Epidermal melanocyte (primary cell): Measurements from ENCODE around the gene C6orf89.

Source experiments
- DNase-seq: peaks from one replicate; pipeline ENCODE4 v3.0.0; 2011; ENCODE audit warnings: low spot score; ENCODE audit not compliant: insufficient read length

The C6orf89 gene

DNA sequence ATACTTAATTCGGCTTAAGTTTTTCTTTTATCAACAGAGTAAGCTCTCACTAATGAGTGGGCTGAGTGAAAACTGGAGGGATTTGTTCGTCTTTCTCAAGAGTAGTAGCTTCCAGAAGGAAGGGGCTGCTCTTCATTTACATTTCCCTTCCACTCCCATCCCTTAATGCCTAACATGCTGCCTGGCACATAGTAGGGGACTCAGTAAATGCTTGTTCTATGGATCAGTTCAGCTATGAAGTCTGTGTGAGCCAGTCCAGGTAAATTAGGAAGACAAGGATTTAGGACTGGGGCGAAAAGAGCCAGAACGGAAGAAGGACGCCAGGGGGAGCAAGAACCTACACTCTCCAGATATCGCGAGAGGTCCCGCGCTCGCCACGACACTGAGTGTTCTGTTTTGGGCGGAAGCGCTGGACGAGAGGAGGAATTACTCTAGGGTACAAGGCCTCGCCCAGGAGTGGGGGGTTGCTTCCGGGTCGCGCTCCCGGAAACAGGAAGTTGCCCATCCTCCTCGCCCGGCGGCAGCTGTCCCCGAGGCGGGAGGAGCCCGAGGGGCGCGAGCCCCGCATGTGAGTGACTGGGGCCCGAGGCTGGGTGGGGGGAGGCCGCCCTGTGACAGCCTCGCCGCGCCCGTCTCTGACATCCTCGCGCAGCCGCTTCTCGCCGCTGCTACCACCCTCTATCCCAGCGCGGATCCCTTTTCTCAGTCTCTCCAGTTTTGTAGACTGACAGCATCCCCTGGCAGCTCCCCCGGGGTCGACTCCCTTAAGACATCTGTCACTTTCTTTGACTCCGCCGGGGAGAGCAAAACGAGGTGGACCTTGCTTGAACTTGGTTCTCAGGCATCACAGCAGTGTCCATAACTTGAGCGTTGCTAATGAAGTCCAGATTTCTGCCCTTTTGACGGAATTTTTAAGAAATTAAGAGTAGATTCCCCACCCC lies at the start of gene C6orf89:
C6orf89 (plus strand) TSS at position 492 of the 941 bp plus-strand sequence. CDS start 13,493 bp downstream, outside the sequence.
- peak; percentile 82 for DNase-seq

GRCh38 chr6:36836111-36837021 lies 49.4 kb upstream of the C6orf89 start:
- no peak for DNase-seq

- DNase-seq, result no peak
These were observed 48.8 kb upstream of the C6orf89 start for GRCh38 chr6:36837022-36837339.

- DNase-seq, result no peak
These were observed 48.1 kb upstream of the C6orf89 start for GRCh38 chr6:36837686-36838085.

DNA sequence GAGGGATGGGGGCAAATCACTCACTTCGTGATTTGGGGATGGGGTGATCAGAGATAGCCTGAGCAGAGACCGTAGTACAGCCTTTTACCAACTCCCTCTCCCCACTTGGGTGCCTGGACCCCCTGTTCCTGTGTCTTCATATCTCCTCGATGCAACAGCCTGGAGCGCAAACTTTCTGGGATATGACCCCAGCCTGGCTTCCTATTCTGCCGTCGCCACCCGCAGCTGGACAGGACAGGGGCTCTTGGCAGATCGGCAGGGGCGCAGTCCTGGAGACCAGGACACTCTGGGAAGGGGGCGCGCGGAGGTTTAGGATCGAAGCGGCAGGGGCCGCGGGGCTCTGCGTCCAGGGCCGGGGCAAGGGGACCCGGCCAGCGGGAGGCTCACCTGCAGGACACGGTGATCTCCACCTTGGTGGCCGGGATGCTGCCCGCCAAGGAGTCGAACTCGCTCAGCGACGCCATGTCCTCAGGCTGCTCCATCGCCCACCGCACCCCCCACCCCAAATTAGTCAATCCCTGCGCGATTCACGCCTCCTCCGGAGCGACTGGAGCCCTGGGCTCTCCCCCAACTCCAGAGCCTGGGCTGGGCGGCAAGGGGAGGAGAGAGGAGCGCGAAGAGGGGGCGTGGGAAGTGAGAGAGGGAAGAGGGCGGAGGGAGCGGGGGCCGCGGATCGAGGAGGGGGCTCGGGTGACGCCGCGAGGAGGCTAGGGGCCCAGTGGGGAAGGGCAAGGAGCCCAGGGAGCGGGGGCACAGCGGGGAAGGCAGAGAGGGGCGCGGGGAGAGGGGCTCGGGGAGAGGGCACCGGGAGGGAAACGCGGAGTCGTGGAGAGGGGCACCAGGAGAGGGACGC lies 46.6 kb upstream of the C6orf89 start, which contains the start of gene CPNE5:
CPNE5 (minus strand) TSS at position 549 of the 853 bp plus-strand sequence; CDS start at position 482, 67 bp downstream.
- DNase-seq, result no peak

GRCh38 chr6:36839749-36840431 lies 45.9 kb upstream of the C6orf89 start:
- no peak for DNase-seq

GRCh38 chr6:36840432-36841403 lies 45.0 kb upstream of the C6orf89 start:
- DNase-seq, result no peak

DNA sequence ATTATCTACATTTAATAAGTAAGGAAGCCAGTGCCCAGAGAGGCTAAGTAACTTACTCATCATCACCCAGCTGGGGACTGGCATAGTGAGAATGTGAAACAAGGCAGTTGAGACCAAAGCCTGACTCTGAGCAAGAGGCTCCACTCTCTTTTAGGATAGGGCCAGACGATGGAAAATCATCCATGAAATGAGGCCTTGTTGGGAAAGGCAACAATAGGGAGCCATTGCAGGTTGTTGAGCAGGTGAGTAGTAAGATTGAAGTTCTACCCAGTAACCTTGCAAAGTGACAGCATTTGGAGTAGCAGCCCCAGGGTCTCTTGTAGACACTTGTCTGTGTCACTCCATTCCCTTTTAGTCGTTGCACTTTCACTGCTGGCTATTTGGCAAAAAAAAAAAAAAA lies 44.0 kb upstream of the C6orf89 start:
- DNase-seq, result no peak

GRCh38 chr6:36843170-36843569 lies 42.6 kb upstream of the C6orf89 start:
- no peak for DNase-seq

GRCh38 chr6:36844232-36845170 lies 41.3 kb upstream of the C6orf89 start:
- DNase-seq, result no peak

DNA sequence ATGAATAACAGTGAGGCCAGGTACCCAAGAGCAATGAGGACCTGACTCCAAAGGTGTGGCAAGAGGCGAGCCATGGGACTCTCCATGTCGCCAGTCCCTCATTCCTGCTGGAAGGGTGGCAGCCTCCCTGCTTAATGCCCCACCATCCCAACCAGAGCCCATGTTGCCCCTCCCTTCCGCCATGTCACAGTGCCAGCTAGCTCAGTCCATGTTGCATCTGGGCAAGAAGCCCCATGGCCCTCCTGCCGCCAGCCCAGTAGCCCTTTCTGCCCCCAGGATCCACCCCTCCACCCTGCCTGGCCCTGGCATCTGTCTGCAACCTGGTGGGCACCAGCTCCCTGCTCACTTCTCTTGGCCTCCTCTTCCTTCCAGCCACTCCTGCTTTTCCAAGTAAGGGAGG lies 40.5 kb upstream of the C6orf89 start:
- DNase-seq, result no peak

DNA sequence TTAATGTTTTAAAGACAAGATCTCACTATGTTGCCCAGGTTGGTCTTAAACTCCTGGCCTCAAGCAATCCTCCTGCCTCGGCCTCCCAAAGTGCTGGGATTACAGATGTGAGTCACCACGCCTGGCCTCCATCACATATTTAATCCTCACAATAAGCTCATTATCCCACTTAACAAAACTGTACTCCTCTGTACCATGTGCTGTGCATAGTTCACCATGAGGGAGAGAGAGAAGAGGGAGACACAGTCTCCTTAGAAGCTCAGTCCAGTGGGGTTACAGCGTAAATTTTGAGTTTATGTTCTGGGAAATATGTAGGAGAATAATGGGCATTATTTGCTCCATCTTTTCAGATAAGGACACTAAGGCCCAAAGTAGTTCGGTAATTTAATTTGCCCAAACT lies 38.6 kb upstream of the C6orf89 start:
- DNase-seq, result no peak

- DNase-seq, result no peak
These were observed 37.8 kb upstream of the C6orf89 start for GRCh38 chr6:36847991-36848390.

GRCh38 chr6:36848658-36849441 lies 36.9 kb upstream of the C6orf89 start:
- DNase-seq, result peak; percentile 52

DNA sequence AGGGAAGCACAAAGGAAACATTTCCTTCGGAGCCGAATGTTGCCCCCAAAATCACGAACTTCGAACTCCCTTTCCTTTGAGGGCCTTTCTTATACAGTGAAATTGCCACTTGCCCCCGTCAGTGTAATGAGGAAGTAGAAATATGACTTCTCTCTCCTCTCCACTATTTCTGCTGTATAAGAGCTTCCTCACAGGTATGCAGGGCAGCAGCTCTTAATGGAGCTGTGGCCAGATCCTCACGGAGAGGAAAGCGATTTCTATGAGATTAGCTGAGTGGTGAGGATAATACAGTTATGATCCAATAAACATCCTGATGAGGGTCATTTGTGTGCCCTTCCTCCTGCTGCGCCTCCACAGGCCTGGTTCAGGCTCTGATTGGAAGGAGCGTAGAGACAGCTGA lies 35.7 kb upstream of the C6orf89 start:
- no peak for DNase-seq

- DNase-seq, result peak; percentile 54
These were observed 34.6 kb upstream of the C6orf89 start for GRCh38 chr6:36851149-36851614.

GRCh38 chr6:36851626-36852025 lies 34.1 kb upstream of the C6orf89 start:
- DNase-seq, result no peak
